ENCODE data around the gene KDM6A. TPM values are rescaled to one million over a fixed set of nuclear protein-coding genes. Genes with fewer than 3 reads are reported as not detected.

Gene KDM6A
- polyA plus RNA-seq, 1 of the 3 experiments (the other 2 are of a cell fraction) = 7.4 TPM

DNA sequence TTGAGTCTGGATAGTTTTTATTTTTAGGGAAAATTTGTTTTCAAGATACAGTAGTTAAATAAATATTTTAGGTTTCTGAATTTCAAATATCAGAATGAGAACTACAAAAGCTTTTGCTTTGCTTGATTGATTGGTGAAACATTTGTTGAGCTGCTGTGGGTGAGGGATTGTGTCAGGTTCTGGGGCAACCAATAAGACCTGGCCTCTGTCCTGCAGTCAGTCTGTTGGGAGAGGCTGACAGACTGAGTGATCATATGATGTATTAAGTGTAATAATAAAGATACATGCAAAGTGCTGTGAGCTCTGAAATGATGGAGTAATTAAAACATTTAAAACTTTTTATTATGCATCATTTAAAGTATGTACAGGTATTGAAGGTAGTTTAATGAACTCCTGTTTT, 9.6 kb downstream of the KDM6A start:
- Histone ChIP-seq H3K9ac (no peak overlapping the region), H3K4me3 (ENCODE audit: low read depth in 2 of 2, low read length in 1 of 2) (no peak overlapping the region), H3K9me2 (no peaks in the 10 kb centered on the region), H3K36me3 (replicated peaks in 1 of 2; ENCODE audit: control insufficient read depth in 1 of 2, insufficient read depth in 2 of 2, low read length in 1 of 2) (peaks cover 0 to 4% of the 10 kb centered on the region in 2 experiments), H3K27ac (ENCODE audit: low read depth in 2 of 2, low read length in 1 of 2) (no peak overlapping the region), H3F3A (replicated peaks; ENCODE audit: insufficient read depth) (no peaks in the 10 kb centered on the region), H3K27me3 (ENCODE audit: insufficient read depth) (no peaks in the 10 kb centered on the region), H3K9me3 (no peaks in the 10 kb centered on the region), H3K4me2 (no peak overlapping the region), H3K4me1 (ENCODE audit: control insufficient read depth in 1 of 2, insufficient read depth in 2 of 2, low read depth in 1 of 2, low read length in 1 of 2) (no peaks in the 10 kb centered on the region), H2AFZ (ENCODE audit: low read depth) (no peak overlapping the region), H4K20me1 (ENCODE audit: insufficient read depth) (peaks cover 84% of the 10 kb centered on the region), H3K79me2 (ENCODE audit: insufficient read depth) (peaks cover 100% of the 10 kb centered on the region)
- CTCF ChIA-PET = interaction anchor here (1.1 kb wide), 1 partner anchor 16 kb away, joined by 3 read pairs; no protein-coding TSS in a partner anchor
- DNase-seq = no peak
- POLR2A ChIA-PET = interaction anchor here (0.6 kb wide), 1 partner anchor 276 kb away, joined by 4 read pairs; no protein-coding TSS in a partner anchor
- TF ChIP-seq, protein P1, sequence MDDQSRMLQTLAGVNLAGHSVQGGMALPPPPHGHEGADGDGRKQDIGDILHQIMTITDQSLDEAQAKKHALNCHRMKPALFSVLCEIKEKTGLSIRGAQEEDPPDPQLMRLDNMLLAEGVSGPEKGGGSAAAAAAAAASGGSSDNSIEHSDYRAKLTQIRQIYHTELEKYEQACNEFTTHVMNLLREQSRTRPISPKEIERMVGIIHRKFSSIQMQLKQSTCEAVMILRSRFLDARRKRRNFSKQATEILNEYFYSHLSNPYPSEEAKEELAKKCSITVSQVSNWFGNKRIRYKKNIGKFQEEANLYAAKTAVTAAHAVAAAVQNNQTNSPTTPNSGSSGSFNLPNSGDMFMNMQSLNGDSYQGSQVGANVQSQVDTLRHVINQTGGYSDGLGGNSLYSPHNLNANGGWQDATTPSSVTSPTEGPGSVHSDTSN (IDR thresholded peaks at IDR 0.05) = no peak
- TF ChIP-seq SMC3 (IDR thresholded peaks at IDR 0.05; ENCODE audit: low read depth, low read length) = no peak
- no peak for TF ChIP-seq ELF1 (IDR thresholded peaks at IDR 0.05)
- no peak for TF ChIP-seq TAF1 (IDR thresholded peaks at IDR 0.05; ENCODE audit: borderline replicate concordance, low read depth, low read length)
- TF ChIP-seq, protein P2, sequence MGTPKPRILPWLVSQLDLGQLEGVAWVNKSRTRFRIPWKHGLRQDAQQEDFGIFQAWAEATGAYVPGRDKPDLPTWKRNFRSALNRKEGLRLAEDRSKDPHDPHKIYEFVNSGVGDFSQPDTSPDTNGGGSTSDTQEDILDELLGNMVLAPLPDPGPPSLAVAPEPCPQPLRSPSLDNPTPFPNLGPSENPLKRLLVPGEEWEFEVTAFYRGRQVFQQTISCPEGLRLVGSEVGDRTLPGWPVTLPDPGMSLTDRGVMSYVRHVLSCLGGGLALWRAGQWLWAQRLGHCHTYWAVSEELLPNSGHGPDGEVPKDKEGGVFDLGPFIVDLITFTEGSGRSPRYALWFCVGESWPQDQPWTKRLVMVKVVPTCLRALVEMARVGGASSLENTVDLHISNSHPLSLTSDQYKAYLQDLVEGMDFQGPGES (IDR thresholded peaks at IDR 0.05; ENCODE audit: low read depth, low read length) = no peak
- TF ChIP-seq CHD2 (IDR thresholded peaks at IDR 0.05; ENCODE audit: low read length, partially characterized antibody) = no peak
- no peak for TF ChIP-seq RCOR1 (IDR thresholded peaks at IDR 0.05; ENCODE audit: low read length)
- no peak for TF ChIP-seq FOXM1 (IDR thresholded peaks at IDR 0.05; ENCODE audit: low read depth)
- no peak for TF ChIP-seq NRF1 (IDR thresholded peaks at IDR 0.05; ENCODE audit: low read depth, low read length)
- TF ChIP-seq YY1 (IDR thresholded peaks at IDR 0.05; ENCODE audit: low read depth) = no peak
- no peak for TF ChIP-seq FOXJ3 (CRISPR knock-in tag; IDR thresholded peaks at IDR 0.05)

DNA sequence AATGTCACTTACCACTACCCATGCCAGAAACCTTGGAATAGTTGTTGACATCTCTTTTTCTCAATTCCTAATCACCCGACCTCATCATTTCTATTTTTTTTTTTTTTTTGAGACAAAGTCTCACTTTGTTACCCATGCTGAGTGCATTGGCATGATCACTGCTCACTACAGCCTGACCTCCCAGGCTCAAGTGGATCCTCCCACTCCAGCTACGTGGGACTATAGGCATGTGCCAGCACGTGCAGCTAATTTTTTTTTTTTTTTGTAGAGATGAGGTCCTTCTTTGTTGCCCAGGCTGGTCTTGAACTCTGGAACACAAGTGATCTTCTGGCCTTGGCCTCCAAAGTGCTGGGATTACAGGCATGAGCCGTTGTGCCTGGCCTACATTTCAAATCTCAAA, 12.0 kb downstream of the KDM6A start:
- Histone ChIP-seq H3K36me3 (replicated peaks in 1 of 2; ENCODE audit: control insufficient read depth in 1 of 2, insufficient read depth in 2 of 2, low read length in 1 of 2) (peaks cover 0 to 8% of the 10 kb centered on the region in 2 experiments), H3K4me2 (no peak overlapping the region), H3K79me2 (ENCODE audit: insufficient read depth) (peaks cover 100% of the 10 kb centered on the region), H3K27me3 (ENCODE audit: insufficient read depth) (no peaks in the 10 kb centered on the region), H2AFZ (ENCODE audit: low read depth) (no peak overlapping the region), H3F3A (replicated peaks; ENCODE audit: insufficient read depth) (peaks cover 7% of the 10 kb centered on the region), H4K20me1 (ENCODE audit: insufficient read depth) (peaks cover 94% of the 10 kb centered on the region), H3K27ac (ENCODE audit: low read depth in 2 of 2, low read length in 1 of 2) (no peak overlapping the region), H3K9ac (no peak overlapping the region), H3K9me3 (no peaks in the 10 kb centered on the region), H3K4me1 (ENCODE audit: control insufficient read depth in 1 of 2, insufficient read depth in 2 of 2, low read depth in 1 of 2, low read length in 1 of 2) (no peaks in the 10 kb centered on the region), H3K9me2 (no peaks in the 10 kb centered on the region), H3K4me3 (ENCODE audit: low read depth in 2 of 2, low read length in 1 of 2) (no peak overlapping the region)
- ChIA-PET CTCF (interaction anchor here (1.0 kb wide), 1 partner anchor 185 kb away, joined by 3 read pairs; no protein-coding TSS in a partner anchor), POLR2A (no interaction called here)
- no peak for DNase-seq
- 99% methylated on average over 4 of the region's 4 CpGs for WGBS (ENCODE audit: low lambda C conversion rate)
- TF ChIP-seq, protein P1 (IDR thresholded peaks at IDR 0.05) = no peak
- TF ChIP-seq RAD21 (IDR thresholded peaks at IDR 0.05; ENCODE audit: low read length) = no peak
